ENCODE measurements around the gene SERPINA5. TPM values are rescaled to one million over a fixed set of nuclear protein-coding genes. Genes with fewer than 3 reads are reported as not detected.

The SERPINA5 gene
- total RNA-seq, 1 experiment from 2014 or later: 0.35 TPM

DNA sequence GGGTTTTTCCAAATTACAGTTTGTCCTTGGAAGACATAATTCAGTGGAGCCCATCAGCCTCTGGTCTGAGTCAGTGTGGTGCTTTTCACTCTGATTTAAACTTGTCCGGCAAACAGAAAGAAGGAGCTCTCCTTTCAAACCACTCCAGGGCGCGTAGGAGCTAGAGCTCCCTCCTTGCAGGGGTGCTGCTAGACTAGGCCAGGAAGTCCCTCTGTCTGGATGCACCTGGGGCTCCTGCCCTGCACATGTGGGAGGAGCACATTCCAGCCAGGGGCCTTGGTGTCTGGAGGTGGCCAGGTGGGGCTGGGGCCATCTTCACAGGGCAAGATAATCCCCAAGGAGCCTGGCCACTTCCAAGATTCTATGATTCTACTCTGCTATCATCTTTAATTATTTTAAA, 34.0 kb downstream of the SERPINA5 start:
- peaks cover 39% of the 10 kb centered on the region for H3K36me3 Mint-ChIP-seq (ENCODE audit: insufficient read depth, unreplicated experiment)
- no peak overlapping the region for H3K27ac Mint-ChIP-seq (ENCODE audit: low read depth, unreplicated experiment)
- ChIA-PET CTCF (interaction anchor here (1.1 to 1.2 kb wide), 2 partner anchors 59 to 66 kb away, joined by 3 read pairs; no protein-coding TSS in a partner anchor), POLR2A (interaction anchor here (6.7 kb wide), 1 partner anchor 15 kb away, joined by 140 read pairs; no protein-coding TSS in a partner anchor)
- intact Hi-C loops (cut with micrococcal nuclease): no loop called here
- DNase-seq (ENCODE audit: unreplicated experiment): no peak
- H3K9me3 Mint-ChIP-seq (ENCODE audit: unreplicated experiment): peaks cover 40% of the 10 kb centered on the region
- TF ChIP-seq, protein P1, sequence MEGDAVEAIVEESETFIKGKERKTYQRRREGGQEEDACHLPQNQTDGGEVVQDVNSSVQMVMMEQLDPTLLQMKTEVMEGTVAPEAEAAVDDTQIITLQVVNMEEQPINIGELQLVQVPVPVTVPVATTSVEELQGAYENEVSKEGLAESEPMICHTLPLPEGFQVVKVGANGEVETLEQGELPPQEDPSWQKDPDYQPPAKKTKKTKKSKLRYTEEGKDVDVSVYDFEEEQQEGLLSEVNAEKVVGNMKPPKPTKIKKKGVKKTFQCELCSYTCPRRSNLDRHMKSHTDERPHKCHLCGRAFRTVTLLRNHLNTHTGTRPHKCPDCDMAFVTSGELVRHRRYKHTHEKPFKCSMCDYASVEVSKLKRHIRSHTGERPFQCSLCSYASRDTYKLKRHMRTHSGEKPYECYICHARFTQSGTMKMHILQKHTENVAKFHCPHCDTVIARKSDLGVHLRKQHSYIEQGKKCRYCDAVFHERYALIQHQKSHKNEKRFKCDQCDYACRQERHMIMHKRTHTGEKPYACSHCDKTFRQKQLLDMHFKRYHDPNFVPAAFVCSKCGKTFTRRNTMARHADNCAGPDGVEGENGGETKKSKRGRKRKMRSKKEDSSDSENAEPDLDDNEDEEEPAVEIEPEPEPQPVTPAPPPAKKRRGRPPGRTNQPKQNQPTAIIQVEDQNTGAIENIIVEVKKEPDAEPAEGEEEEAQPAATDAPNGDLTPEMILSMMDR (IDR thresholded peaks at IDR 0.05; ENCODE audit: unreplicated experiment): no peak
- peaks cover 6% of the 10 kb centered on the region for H3K4me1 Mint-ChIP-seq (ENCODE audit: insufficient read depth, unreplicated experiment)
- peak overlapping the region; percentile 33 for H3K4me3 Mint-ChIP-seq (ENCODE audit: unreplicated experiment)
- H3K27me3 Mint-ChIP-seq (ENCODE audit: insufficient read depth, unreplicated experiment): no peaks in the 10 kb centered on the region
- no TSS peak for BruUV-seq (replicated peaks)

DNA sequence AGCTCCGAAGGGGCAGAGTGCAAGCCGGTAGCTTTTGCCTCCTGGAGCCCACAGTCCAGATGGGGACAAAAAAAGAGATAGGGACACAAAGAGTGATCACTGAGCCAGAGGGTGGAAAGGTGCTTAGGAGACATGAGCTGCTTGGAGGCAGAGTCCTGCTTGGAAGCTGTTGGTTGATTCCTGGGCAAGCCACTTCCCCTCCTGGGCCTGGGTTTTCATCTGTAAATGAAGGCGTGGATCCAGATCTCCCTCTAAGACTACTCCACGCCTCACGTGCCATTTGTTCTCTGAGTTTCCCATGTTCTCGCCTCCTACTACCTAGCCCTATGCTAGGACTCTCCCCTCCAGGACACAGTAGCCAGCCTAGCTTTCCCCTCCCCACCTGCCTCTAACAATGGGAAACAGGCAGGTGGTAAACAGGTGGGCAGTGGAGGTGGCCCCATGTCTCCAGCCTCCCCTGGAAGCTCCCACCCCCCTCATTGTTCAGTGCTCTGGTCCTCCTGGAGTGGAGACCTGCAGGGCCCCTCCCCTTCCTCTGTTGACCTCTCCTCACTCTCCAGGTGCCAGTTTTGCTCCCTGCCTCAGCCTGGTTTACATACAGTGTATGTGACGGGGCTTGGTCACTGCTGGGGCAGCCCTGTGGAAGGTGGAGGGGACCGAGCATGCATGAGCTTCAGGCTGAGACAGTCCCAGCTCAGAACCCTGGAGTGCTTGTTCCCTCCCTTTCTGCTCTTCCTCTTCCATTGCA, 34.8 kb downstream of the SERPINA5 start:
- no peak for DNase-seq (ENCODE audit: unreplicated experiment)
- ChIA-PET CTCF (interaction anchor here (0.6 to 1.2 kb wide), 4 partner anchors 59 to 712 kb away, joined by 3 to 5 read pairs (median 3); no protein-coding TSS in a partner anchor), POLR2A (no interaction called here)
- Mint-ChIP-seq H3K4me3 (ENCODE audit: unreplicated experiment) (peak overlapping the region; percentile 25), H3K27ac (ENCODE audit: low read depth, unreplicated experiment) (no peak overlapping the region), H3K9me3 (ENCODE audit: unreplicated experiment) (peaks cover 44% of the 10 kb centered on the region), H3K27me3 (ENCODE audit: insufficient read depth, unreplicated experiment) (no peaks in the 10 kb centered on the region), H3K36me3 (ENCODE audit: insufficient read depth, unreplicated experiment) (peaks cover 44% of the 10 kb centered on the region), H3K4me1 (ENCODE audit: insufficient read depth, unreplicated experiment) (no peaks in the 10 kb centered on the region)
- intact Hi-C loops (cut with micrococcal nuclease): no loop called here
- TF ChIP-seq, protein P1 (IDR thresholded peaks at IDR 0.05; ENCODE audit: unreplicated experiment): no peak
- BruUV-seq (replicated peaks): no TSS peak

DNA sequence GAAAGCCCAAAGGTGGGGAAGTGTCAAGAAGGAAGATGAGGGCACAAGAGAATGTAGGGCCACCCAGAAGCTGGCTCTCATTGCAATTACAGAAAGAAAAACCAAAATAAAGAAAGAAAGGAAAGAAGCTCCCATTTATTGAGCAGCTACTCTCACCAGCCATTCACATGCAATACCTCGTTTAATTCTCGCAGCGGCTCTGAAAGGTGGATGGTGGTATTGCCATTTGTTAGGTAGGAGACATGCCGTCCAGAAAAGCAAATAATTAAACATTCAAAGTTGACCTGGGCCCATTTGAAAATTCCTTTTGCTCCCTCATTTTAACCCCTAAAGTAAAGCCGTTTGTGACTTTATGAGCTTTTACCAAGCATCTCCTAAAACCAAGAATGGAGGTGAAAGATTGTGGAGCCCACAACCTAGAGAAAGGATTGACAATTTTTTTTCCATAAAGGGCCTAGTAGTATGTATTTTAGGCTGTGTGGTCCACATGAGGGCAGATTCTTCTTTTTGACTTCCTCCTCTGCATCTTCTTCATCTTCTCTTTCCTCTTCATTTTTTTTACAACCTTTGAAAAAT, 36.2 kb downstream of the SERPINA5 start:
- POLR2A ChIA-PET: no interaction called here

More for the DNA sequence above, 36.2 kb downstream of the SERPINA5 start:
- TF ChIP-seq, protein P1 (IDR thresholded peaks at IDR 0.05; ENCODE audit: unreplicated experiment): no peak
- Mint-ChIP-seq H3K4me1 (ENCODE audit: insufficient read depth, unreplicated experiment) (no peaks in the 10 kb centered on the region), H3K9me3 (ENCODE audit: unreplicated experiment) (peaks cover 44% of the 10 kb centered on the region), H3K36me3 (ENCODE audit: insufficient read depth, unreplicated experiment) (peaks cover 50% of the 10 kb centered on the region), H3K4me3 (ENCODE audit: unreplicated experiment) (no peak overlapping the region), H3K27ac (ENCODE audit: low read depth, unreplicated experiment) (no peak overlapping the region), H3K27me3 (ENCODE audit: insufficient read depth, unreplicated experiment) (no peaks in the 10 kb centered on the region)
- DNase-seq (ENCODE audit: unreplicated experiment): no peak
- no TSS peak for BruUV-seq (replicated peaks)
- intact Hi-C loops (cut with micrococcal nuclease): no loop called here
- CTCF ChIA-PET: interaction anchor here (0.8 to 1.2 kb wide), 3 partner anchors 11 to 481 kb away, joined by 3 to 4 read pairs (median 4); no protein-coding TSS in a partner anchor
